PFSK-1 (cell line): Measurements from ENCODE around the gene NUCB2.

ENCODE experiments used
- POLR2AphosphoS5 ChIP-seq: IDR thresholded peaks from 2 replicates; pipeline ENCODE4 v1.6.1; 2012; ENCODE audit warnings: low read depth, mild to moderate bottlenecking, control low read depth, low read length, moderate library complexity
- SIN3A ChIP-seq: IDR thresholded peaks from 2 replicates; pipeline ENCODE4 v1.6.1; 2012; ENCODE audit warnings: mild to moderate bottlenecking, low read length, moderate library complexity, borderline replicate concordance; ENCODE audit not compliant: insufficient read depth

DNA sequence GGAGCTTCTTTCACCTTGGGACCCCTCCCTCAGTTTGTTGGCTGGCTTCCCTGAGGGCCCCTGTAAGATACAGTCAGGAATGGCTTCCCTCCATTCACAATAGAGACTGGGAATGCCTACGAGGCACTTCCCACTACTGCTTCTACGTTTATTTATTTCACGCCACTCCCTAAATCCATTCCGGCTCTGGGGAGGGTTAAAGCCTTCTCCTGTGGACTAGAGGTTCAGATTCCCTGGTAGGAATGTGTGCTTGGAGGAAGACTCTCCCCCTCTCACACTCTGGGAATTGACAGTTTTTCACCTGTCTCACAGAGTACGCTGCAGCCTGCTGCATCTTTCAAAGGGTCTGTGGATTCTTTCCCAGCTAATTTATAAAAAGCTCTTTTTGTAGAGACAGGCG lies 3.3 kb upstream of the NUCB2 start:
- TF ChIP-seq POLR2AphosphoS5 (no peak), SIN3A (no peak)
